HL-60 (cell line): Measurements from ENCODE around the gene ELFN2.
A peak's percentile ranks its signal among the peaks of the same experiment; 100 is the strongest.
"Not testable (repeated sequence)": the region's sequence is repeated elsewhere in the genome, so short reads cannot be mapped to it uniquely, and the experiment has no call there.

Source experiments
- DNase-seq, 2 experiments: peaks; one replicate each; pipeline ENCODE4 v3.0.0-alpha.2; 2010 to 2020; ENCODE audit warnings: low read depth in 1 of 2, low spot score in 1 of 2
- H3K27ac ChIP-seq: fragments of 250-450 bp; sonication (Bioruptor Pico); replicated peaks from 2 replicates; pipeline ENCODE4 v1.5.1; 2020; ENCODE audit warnings: mild to moderate bottlenecking, moderate library complexity
- H3K27me3 ChIP-seq: fragments of 250-450 bp; sonication (Bioruptor Pico); 2 replicates; pipeline ENCODE4 v1.5.1; 2021; ENCODE audit warnings: mild to moderate bottlenecking, moderate library complexity; ENCODE audit not compliant: insufficient read depth, poor library complexity, severe bottlenecking
- H3K4me3 ChIP-seq: replicated peaks from 2 replicates; pipeline ENCODE4 v1.5.1; 2011; ENCODE audit warnings: mild to moderate bottlenecking, control low read depth, low read length; ENCODE audit not compliant: insufficient read depth
- CTCF ChIP-seq: IDR thresholded peaks from one replicate; pipeline ENCODE4 v1.5.1; 2011; ENCODE audit warnings: low read length, control low read depth, inconsistent platforms; ENCODE audit not compliant: insufficient read depth
- GABPA ChIP-seq: IDR thresholded peaks from 2 replicates; pipeline ENCODE4 v1.6.1; 2012; ENCODE audit warnings: low read depth
- POLR2AphosphoS5 ChIP-seq: IDR thresholded peaks from 2 replicates; pipeline ENCODE4 v1.6.1; 2012; ENCODE audit warnings: low read depth
- SPI1 ChIP-seq: IDR thresholded peaks from 2 replicates; pipeline ENCODE4 v1.6.1; 2012; ENCODE audit warnings: low read depth, mild to moderate bottlenecking, borderline replicate concordance
- TF ChIP-seq, protein P1 (sequence below): IDR thresholded peaks from 2 replicates; pipeline ENCODE4 v1.6.1; 2012; ENCODE audit warnings: low read depth; ENCODE audit not compliant: insufficient replicate concordance

Gene ELFN2

GRCh38 chr22:37469416-37470086 is 42.3 kb upstream of the ELFN2 start:
- no peaks in the 10 kb centered on the region for H3K27me3 ChIP-seq
- no peak for DNase-seq
- H3K4me3 ChIP-seq: no peak overlapping the region
- no peak for TF ChIP-seq SPI1
- TF ChIP-seq, protein P1, sequence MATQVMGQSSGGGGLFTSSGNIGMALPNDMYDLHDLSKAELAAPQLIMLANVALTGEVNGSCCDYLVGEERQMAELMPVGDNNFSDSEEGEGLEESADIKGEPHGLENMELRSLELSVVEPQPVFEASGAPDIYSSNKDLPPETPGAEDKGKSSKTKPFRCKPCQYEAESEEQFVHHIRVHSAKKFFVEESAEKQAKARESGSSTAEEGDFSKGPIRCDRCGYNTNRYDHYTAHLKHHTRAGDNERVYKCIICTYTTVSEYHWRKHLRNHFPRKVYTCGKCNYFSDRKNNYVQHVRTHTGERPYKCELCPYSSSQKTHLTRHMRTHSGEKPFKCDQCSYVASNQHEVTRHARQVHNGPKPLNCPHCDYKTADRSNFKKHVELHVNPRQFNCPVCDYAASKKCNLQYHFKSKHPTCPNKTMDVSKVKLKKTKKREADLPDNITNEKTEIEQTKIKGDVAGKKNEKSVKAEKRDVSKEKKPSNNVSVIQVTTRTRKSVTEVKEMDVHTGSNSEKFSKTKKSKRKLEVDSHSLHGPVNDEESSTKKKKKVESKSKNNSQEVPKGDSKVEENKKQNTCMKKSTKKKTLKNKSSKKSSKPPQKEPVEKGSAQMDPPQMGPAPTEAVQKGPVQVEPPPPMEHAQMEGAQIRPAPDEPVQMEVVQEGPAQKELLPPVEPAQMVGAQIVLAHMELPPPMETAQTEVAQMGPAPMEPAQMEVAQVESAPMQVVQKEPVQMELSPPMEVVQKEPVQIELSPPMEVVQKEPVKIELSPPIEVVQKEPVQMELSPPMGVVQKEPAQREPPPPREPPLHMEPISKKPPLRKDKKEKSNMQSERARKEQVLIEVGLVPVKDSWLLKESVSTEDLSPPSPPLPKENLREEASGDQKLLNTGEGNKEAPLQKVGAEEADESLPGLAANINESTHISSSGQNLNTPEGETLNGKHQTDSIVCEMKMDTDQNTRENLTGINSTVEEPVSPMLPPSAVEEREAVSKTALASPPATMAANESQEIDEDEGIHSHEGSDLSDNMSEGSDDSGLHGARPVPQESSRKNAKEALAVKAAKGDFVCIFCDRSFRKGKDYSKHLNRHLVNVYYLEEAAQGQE: no peak
- TF ChIP-seq CTCF: no peak
- no peak for TF ChIP-seq POLR2AphosphoS5
- TF ChIP-seq GABPA: no peak
- no peak overlapping the region for H3K27ac ChIP-seq

GRCh38 chr22:37468201-37468695 is 41.0 kb upstream of the ELFN2 start:
- not testable (repeated sequence) for DNase-seq, H3K27ac ChIP-seq, H3K4me3 ChIP-seq, H3K27me3 ChIP-seq

DNA sequence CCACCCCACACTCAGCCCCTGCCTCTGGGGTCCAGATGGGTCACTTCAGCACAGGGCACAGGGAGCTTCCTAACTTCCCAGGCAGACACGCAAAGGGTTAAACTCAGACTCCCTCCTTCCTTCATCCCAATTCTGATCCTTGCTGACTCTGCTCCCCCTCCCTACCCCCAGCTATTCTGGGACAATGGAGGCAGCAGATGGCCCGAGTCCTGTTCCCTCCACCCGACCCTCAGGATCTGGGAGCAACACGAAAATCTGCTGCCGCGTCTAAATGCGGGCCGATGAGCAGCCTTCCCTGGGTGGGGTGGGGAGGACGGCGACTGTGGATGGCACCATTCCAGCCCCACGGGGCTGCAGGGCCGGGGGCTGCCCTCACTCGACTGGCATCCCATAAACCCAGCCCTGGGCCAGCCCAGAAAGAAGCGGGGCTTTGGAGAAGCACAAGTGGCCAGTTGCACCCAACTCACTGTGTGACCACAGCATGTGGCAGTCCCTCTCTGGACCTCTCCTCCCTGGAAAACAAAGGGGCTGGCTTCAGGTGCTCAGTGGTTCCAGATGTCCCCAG is 40.2 kb upstream of the ELFN2 start:
- Histone ChIP-seq H3K27ac (no peak overlapping the region), H3K4me3 (no peak overlapping the region), H3K27me3 (no peaks in the 10 kb centered on the region)
- no peak for DNase-seq
- no peak for TF ChIP-seq GABPA
- 0 out of 2 replicates have a peak, but pooled peaks have one; percentile 21 for TF ChIP-seq POLR2AphosphoS5
- no peak for TF ChIP-seq CTCF

DNA sequence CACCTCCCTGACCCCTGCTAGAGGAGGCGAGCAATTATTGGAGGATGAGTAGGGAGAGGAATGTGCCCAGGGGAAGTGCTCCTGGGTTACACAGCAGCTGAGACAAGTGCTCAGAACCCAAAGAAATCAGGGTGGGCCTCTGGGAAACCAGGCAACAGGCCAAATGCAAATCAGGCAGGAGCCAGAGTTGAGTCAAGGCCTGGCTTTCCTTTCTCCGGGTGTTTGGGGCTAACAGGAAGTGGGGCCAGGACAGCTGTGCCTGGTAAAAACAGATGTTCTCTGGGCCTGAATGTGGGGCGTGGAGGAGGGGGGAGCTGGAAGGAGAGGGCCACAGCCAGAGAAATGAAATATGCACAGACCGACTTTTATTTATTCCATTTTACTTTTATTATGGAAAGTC is 36.9 kb upstream of the ELFN2 start:
- H3K27ac ChIP-seq: no peak overlapping the region
- DNase-seq: no peak
- TF ChIP-seq POLR2AphosphoS5 (peak; percentile 37; the same call in 1 of the 2 replicates), GABPA (no peak), SPI1 (peak; percentile 22; the same call in 1 of the 2 replicates), CTCF (no peak)

DNA sequence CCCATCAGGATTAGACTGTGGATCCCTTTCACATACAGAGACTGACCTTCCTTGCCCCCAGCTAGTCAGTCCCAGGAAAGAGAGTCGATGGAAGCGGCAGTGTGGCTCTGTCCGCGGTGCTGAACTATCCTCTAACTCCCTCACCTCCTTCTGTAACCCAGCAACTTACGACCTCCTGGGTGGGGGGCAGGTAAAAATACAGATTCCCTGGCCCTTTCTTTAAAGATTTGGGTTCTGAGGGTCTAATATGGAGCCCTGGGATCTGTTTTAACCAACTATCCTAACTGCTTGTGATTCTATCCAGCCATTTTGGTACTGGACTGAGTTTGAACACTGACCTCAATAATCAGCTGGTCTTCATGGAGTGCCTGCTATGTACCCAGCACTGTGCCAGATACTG is 35.7 kb upstream of the ELFN2 start:
- Histone ChIP-seq H3K4me3 (no peak overlapping the region), H3K27ac (no peak overlapping the region), H3K27me3 (no peaks in the 10 kb centered on the region)
- no peak for DNase-seq
- TF ChIP-seq, protein P1: peak; percentile 97
- no peak for TF ChIP-seq SPI1

More for the DNA sequence above, 36.9 kb upstream of the ELFN2 start:
- H3K4me3 ChIP-seq: no peak overlapping the region
- no peaks in the 10 kb centered on the region for H3K27me3 ChIP-seq
